ENCODE results near the gene SEZ6L2.
"Not testable (repeated sequence)": the region's sequence is repeated elsewhere in the genome, so short reads cannot be mapped to it uniquely, and the experiment has no call there.

The SEZ6L2 gene

DNA sequence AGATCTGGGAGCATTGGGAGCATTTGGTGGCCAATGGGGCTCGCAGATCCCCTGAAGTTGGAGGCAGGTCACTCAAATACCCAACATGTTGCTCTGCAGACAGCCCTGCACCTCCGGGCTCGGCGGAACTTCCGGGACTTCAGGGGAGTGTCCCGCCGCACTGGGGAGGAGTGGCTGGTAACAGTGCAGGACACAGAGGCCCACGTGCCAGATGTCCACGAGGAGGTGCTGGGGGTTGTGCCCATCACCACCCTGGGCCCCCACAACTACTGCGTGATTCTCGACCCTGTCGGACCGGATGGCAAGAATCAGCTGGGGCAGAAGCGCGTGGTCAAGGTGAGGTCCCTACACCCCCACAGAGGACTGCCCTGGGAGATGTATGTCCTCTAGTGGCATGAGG is 62.7 kb downstream of the SEZ6L2 start:
- H3K9me3 ChIP-seq (ENCODE audit: control insufficient read depth, insufficient read depth, low read length), result no peaks in the 10 kb centered on the region
- H3K4me3 ChIP-seq (ENCODE audit: low read depth, low read length), result no peak overlapping the region
- no peaks in the 10 kb centered on the region for H3K4me1 ChIP-seq (ENCODE audit: control insufficient read depth, insufficient read depth, low read length)
- no peak overlapping the region for H3K9ac ChIP-seq (ENCODE audit: low read depth, low read length)
- H3K27ac ChIP-seq (ENCODE audit: low read depth, low read length), result no peak overlapping the region
- H3K27me3 ChIP-seq (ENCODE audit: control insufficient read depth, insufficient read depth, low read length), result no peaks in the 10 kb centered on the region
- no peaks in the 10 kb centered on the region for H3K36me3 ChIP-seq (ENCODE audit: control insufficient read depth, insufficient read depth, low read length)

GRCh38 chr16:29835926-29836325 is 63.4 kb downstream of the SEZ6L2 start:
- Histone ChIP-seq H3K4me1 (ENCODE audit: control insufficient read depth, insufficient read depth, low read length) (no peaks in the 10 kb centered on the region), H3K27ac (ENCODE audit: low read depth, low read length) (no peak overlapping the region), H3K36me3 (ENCODE audit: control insufficient read depth, insufficient read depth, low read length) (no peaks in the 10 kb centered on the region)

DNA sequence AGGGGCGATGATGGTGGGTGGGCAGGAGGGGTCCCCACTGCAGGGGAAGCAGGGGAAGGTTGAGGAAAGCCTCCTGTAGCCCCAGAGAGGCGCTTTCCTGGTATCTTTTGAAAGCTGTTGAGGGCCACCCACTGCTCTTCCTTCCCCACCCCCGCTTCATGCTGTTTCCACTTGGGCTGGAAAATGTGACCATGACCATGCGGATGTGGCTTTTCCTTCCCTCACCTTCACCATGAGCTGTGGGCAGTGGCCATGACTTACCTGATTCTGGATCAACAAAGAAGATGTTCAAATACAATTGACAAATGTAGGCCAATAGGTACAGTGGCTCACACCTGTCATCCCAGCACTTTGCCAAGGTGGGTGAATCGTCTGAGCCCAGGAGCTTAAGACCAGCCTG is 65.3 kb downstream of the SEZ6L2 start:
- H3K4me3 ChIP-seq (ENCODE audit: low read depth, low read length), result no peak overlapping the region
- no peaks in the 10 kb centered on the region for H3K27me3 ChIP-seq (ENCODE audit: control insufficient read depth, insufficient read depth, low read length)
- no peak overlapping the region for H3K9ac ChIP-seq (ENCODE audit: low read depth, low read length)
- no peak overlapping the region for H3K27ac ChIP-seq (ENCODE audit: low read depth, low read length)
- no peaks in the 10 kb centered on the region for H3K4me1 ChIP-seq (ENCODE audit: control insufficient read depth, insufficient read depth, low read length)
- H3K9me3 ChIP-seq (ENCODE audit: control insufficient read depth, insufficient read depth, low read length), result no peaks in the 10 kb centered on the region
- no peaks in the 10 kb centered on the region for H3K36me3 ChIP-seq (ENCODE audit: control insufficient read depth, insufficient read depth, low read length)

More at GRCh38 chr16:29835926-29836325, 63.4 kb downstream of the SEZ6L2 start:
- Histone ChIP-seq H3K4me3 (ENCODE audit: low read depth, low read length) (no peak overlapping the region), H3K9ac (ENCODE audit: low read depth, low read length) (no peak overlapping the region), H3K27me3 (ENCODE audit: control insufficient read depth, insufficient read depth, low read length) (no peaks in the 10 kb centered on the region), H3K9me3 (ENCODE audit: control insufficient read depth, insufficient read depth, low read length) (no peaks in the 10 kb centered on the region)

DNA sequence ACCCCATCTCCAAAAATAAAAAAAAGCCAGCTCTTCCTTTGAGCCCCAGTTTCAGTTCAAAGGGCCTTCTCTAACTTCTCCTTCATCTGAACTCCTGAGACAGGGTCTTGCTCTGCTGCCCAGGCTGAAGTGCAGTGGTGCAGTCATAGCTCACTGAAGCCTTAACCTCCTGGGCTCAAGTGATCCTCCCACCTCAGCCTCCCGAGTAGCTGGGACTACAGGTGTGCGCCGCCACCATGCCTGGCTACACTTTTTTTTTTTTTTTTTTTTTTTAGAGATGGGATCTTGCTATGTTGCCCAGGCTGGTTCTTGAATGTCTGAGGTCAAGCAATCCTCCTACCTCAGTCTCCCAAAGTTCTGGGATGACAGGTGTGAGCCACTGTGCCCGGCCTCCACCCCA is 66.1 kb downstream of the SEZ6L2 start:
- H3K4me1 ChIP-seq (ENCODE audit: control insufficient read depth, insufficient read depth, low read length); H3K36me3 ChIP-seq (ENCODE audit: control insufficient read depth, insufficient read depth, low read length); H3K9me3 ChIP-seq (ENCODE audit: control insufficient read depth, insufficient read depth, low read length); H3K27me3 ChIP-seq (ENCODE audit: control insufficient read depth, insufficient read depth, low read length); H3K27ac ChIP-seq (ENCODE audit: low read depth, low read length); H3K9ac ChIP-seq (ENCODE audit: low read depth, low read length); H3K4me3 ChIP-seq (ENCODE audit: low read depth, low read length): not testable (repeated sequence)

GRCh38 chr16:29831490-29831889 is 67.9 kb downstream of the SEZ6L2 start:
- Histone ChIP-seq H3K4me3 (ENCODE audit: low read depth, low read length) (no peak overlapping the region), H3K27me3 (ENCODE audit: control insufficient read depth, insufficient read depth, low read length) (no peaks in the 10 kb centered on the region), H3K4me1 (ENCODE audit: control insufficient read depth, insufficient read depth, low read length) (no peaks in the 10 kb centered on the region), H3K9ac (ENCODE audit: low read depth, low read length) (no peak overlapping the region), H3K27ac (ENCODE audit: low read depth, low read length) (no peak overlapping the region), H3K9me3 (ENCODE audit: control insufficient read depth, insufficient read depth, low read length) (no peaks in the 10 kb centered on the region), H3K36me3 (ENCODE audit: control insufficient read depth, insufficient read depth, low read length) (no peaks in the 10 kb centered on the region)

GRCh38 chr16:29830774-29831173 is 68.6 kb downstream of the SEZ6L2 start:
- H3K4me3 ChIP-seq (ENCODE audit: low read depth, low read length), result no peak overlapping the region
- no peak overlapping the region for H3K27ac ChIP-seq (ENCODE audit: low read depth, low read length)
- no peaks in the 10 kb centered on the region for H3K36me3 ChIP-seq (ENCODE audit: control insufficient read depth, insufficient read depth, low read length)
- H3K9ac ChIP-seq (ENCODE audit: low read depth, low read length), result no peak overlapping the region
- H3K9me3 ChIP-seq (ENCODE audit: control insufficient read depth, insufficient read depth, low read length), result no peaks in the 10 kb centered on the region
- H3K4me1 ChIP-seq (ENCODE audit: control insufficient read depth, insufficient read depth, low read length), result no peaks in the 10 kb centered on the region
- no peaks in the 10 kb centered on the region for H3K27me3 ChIP-seq (ENCODE audit: control insufficient read depth, insufficient read depth, low read length)

- no peaks in the 10 kb centered on the region for H3K36me3 ChIP-seq (ENCODE audit: control insufficient read depth, insufficient read depth, low read length)
- H3K27me3 ChIP-seq (ENCODE audit: control insufficient read depth, insufficient read depth, low read length), result no peaks in the 10 kb centered on the region
- H3K9me3 ChIP-seq (ENCODE audit: control insufficient read depth, insufficient read depth, low read length), result no peaks in the 10 kb centered on the region
- 0 out of 2 replicates have a peak overlapping the region, but pooled peaks have one; percentile 40 for H3K9ac ChIP-seq (ENCODE audit: low read depth, low read length)
- peaks cover 8% of the 10 kb centered on the region for H3K4me1 ChIP-seq (ENCODE audit: control insufficient read depth, insufficient read depth, low read length)
- H3K4me3 ChIP-seq (ENCODE audit: low read depth, low read length), result no peak overlapping the region
- H3K27ac ChIP-seq (ENCODE audit: low read depth, low read length), result no peak overlapping the region
These were observed 73.0 kb downstream of the SEZ6L2 start for GRCh38 chr16:29826342-29826695.

GRCh38 chr16:29825145-29826044 is 74.0 kb downstream of the SEZ6L2 start:
- no peak overlapping the region for H3K4me3 ChIP-seq (ENCODE audit: low read depth, low read length)
- no peak overlapping the region for H3K9ac ChIP-seq (ENCODE audit: low read depth, low read length)
- H3K4me1 ChIP-seq (ENCODE audit: control insufficient read depth, insufficient read depth, low read length), result peaks cover 8% of the 10 kb centered on the region
- no peaks in the 10 kb centered on the region for H3K9me3 ChIP-seq (ENCODE audit: control insufficient read depth, insufficient read depth, low read length)
- no peaks in the 10 kb centered on the region for H3K27me3 ChIP-seq (ENCODE audit: control insufficient read depth, insufficient read depth, low read length)
- H3K36me3 ChIP-seq (ENCODE audit: control insufficient read depth, insufficient read depth, low read length), result peaks cover 8% of the 10 kb centered on the region; the same call in 1 of the 2 replicates
- H3K27ac ChIP-seq (ENCODE audit: low read depth, low read length), result peak overlapping the region; percentile 30

DNA sequence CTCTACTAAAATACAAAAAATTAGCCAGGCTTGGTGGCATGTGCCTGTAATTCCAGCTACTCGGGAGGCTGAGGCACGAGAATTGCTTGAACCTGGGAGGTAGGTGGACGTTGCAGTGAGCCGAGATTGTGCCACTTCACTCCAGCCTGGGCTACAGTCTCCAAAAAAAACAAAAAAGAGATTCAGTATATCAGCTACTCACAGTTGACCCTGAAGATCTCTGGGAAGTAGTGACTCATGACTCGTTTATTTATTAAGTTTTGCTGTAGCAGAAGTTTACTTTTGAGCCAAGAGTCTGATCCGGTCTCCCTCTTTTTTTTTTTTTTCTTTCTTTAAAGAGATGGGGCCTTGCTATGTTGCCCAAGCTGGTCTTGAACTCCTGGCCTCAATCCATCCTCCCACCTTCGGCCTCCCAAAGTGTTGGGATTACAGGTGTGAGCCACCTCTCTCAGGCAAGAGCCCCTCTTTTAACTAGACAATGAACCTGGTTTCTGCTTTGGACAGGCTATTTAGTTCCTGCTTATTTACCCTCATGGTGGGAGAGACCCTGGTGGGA is 74.7 kb downstream of the SEZ6L2 start:
- Histone ChIP-seq H3K9ac (ENCODE audit: low read depth, low read length) (no peak overlapping the region), H3K27ac (ENCODE audit: low read depth, low read length) (peak overlapping the region; percentile 30), H3K36me3 (ENCODE audit: control insufficient read depth, insufficient read depth, low read length) (peaks cover 15% of the 10 kb centered on the region), H3K4me1 (ENCODE audit: control insufficient read depth, insufficient read depth, low read length) (peaks cover 8% of the 10 kb centered on the region), H3K27me3 (ENCODE audit: control insufficient read depth, insufficient read depth, low read length) (no peaks in the 10 kb centered on the region), H3K4me3 (ENCODE audit: low read depth, low read length) (no peak overlapping the region), H3K9me3 (ENCODE audit: control insufficient read depth, insufficient read depth, low read length) (no peaks in the 10 kb centered on the region)

DNA sequence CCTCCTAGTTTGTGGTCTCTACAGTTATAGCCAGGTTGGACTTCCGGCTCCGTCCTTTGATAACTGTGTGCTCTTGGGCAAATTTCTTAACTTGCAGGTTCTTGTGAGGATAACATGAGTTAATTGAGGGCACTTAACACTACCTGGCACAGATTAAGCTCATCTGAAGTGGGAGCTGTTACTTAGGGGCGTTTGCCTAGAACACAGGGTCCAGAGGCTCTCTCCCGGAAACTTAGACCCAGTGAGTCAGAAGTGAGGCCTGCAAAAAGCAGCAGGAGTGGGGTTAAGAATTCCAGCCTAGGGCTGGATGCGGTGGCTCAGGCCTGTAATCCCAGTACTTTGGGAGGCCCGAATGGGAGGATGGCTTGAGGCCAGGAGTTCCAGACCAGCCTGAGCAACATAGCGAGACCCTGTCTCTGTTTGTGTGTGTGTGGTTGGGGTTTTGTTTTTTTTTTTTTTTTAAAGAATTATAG is 77.7 kb downstream of the SEZ6L2 start:
- no peak overlapping the region for H3K4me3 ChIP-seq (ENCODE audit: low read depth, low read length)
- no peak overlapping the region for H3K9ac ChIP-seq (ENCODE audit: low read depth, low read length)
- H3K36me3 ChIP-seq (ENCODE audit: control insufficient read depth, insufficient read depth, low read length), result peaks cover 33% of the 10 kb centered on the region
- no peaks in the 10 kb centered on the region for H3K27me3 ChIP-seq (ENCODE audit: control insufficient read depth, insufficient read depth, low read length)
- H3K9me3 ChIP-seq (ENCODE audit: control insufficient read depth, insufficient read depth, low read length), result no peaks in the 10 kb centered on the region
- H3K27ac ChIP-seq (ENCODE audit: low read depth, low read length), result peak overlapping the region; percentile 2
- H3K4me1 ChIP-seq (ENCODE audit: control insufficient read depth, insufficient read depth, low read length), result peaks cover 8% of the 10 kb centered on the region

All from HUES48 (cell line).